ENCODE measurements around the gene TRAF4.

TRAF4 gene

GRCh38 chr17:28737316-28737715, 6.5 kb upstream of the TRAF4 start:
- no peak for ATAC-seq
- TF ChIP-seq BACH2 (CRISPR knock-in tag; IDR thresholded peaks at IDR 0.05; ENCODE audit: borderline replicate concordance) (no peak), CSDC2 (CRISPR knock-in tag; IDR thresholded peaks at IDR 0.05) (no peak), CSRNP3 (CRISPR knock-in tag; IDR thresholded peaks at IDR 0.05) (no peak), ZFP30 (CRISPR knock-in tag; IDR thresholded peaks at IDR 0.05) (no peak), GLIS3 (CRISPR knock-in tag; IDR thresholded peaks at IDR 0.05) (no peak), ZNF8 (CRISPR knock-in tag; IDR thresholded peaks at IDR 0.05) (no peak), ZNF565 (CRISPR knock-in tag; conservative IDR thresholded peaks at IDR 0.05; ENCODE audit: low read depth) (no peak), PPARA (CRISPR knock-in tag; IDR thresholded peaks at IDR 0.05; ENCODE audit: borderline replicate concordance) (no peak), ISL1 (CRISPR knock-in tag; IDR thresholded peaks at IDR 0.05) (no peak), RARB (CRISPR knock-in tag; IDR thresholded peaks at IDR 0.05) (no peak), TCF4 (CRISPR knock-in tag; IDR thresholded peaks at IDR 0.05; ENCODE audit: borderline replicate concordance) (no peak), SNAI2 (CRISPR knock-in tag; IDR thresholded peaks at IDR 0.05) (no peak), CREB5 (CRISPR knock-in tag; IDR thresholded peaks at IDR 0.05; ENCODE audit: low read depth) (no peak)
- TF ChIP-seq, protein P1, sequence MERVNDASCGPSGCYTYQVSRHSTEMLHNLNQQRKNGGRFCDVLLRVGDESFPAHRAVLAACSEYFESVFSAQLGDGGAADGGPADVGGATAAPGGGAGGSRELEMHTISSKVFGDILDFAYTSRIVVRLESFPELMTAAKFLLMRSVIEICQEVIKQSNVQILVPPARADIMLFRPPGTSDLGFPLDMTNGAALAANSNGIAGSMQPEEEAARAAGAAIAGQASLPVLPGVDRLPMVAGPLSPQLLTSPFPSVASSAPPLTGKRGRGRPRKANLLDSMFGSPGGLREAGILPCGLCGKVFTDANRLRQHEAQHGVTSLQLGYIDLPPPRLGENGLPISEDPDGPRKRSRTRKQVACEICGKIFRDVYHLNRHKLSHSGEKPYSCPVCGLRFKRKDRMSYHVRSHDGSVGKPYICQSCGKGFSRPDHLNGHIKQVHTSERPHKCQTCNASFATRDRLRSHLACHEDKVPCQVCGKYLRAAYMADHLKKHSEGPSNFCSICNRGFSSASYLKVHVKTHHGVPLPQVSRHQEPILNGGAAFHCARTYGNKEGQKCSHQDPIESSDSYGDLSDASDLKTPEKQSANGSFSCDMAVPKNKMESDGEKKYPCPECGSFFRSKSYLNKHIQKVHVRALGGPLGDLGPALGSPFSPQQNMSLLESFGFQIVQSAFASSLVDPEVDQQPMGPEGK (CRISPR knock-in tag; IDR thresholded peaks at IDR 0.05; ENCODE audit: borderline replicate concordance) = no peak
- TF ChIP-seq, protein P2, sequence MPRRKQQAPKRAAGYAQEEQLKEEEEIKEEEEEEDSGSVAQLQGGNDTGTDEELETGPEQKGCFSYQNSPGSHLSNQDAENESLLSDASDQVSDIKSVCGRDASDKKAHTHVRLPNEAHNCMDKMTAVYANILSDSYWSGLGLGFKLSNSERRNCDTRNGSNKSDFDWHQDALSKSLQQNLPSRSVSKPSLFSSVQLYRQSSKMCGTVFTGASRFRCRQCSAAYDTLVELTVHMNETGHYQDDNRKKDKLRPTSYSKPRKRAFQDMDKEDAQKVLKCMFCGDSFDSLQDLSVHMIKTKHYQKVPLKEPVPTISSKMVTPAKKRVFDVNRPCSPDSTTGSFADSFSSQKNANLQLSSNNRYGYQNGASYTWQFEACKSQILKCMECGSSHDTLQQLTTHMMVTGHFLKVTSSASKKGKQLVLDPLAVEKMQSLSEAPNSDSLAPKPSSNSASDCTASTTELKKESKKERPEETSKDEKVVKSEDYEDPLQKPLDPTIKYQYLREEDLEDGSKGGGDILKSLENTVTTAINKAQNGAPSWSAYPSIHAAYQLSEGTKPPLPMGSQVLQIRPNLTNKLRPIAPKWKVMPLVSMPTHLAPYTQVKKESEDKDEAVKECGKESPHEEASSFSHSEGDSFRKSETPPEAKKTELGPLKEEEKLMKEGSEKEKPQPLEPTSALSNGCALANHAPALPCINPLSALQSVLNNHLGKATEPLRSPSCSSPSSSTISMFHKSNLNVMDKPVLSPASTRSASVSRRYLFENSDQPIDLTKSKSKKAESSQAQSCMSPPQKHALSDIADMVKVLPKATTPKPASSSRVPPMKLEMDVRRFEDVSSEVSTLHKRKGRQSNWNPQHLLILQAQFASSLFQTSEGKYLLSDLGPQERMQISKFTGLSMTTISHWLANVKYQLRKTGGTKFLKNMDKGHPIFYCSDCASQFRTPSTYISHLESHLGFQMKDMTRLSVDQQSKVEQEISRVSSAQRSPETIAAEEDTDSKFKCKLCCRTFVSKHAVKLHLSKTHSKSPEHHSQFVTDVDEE (CRISPR knock-in tag; IDR thresholded peaks at IDR 0.05) = no peak

- no peak for ATAC-seq
- TF ChIP-seq ESRRG (CRISPR knock-in tag; IDR thresholded peaks at IDR 0.05) (no peak), CSRNP3 (CRISPR knock-in tag; IDR thresholded peaks at IDR 0.05) (no peak), RARB (CRISPR knock-in tag; IDR thresholded peaks at IDR 0.05) (no peak), ARNTL (CRISPR knock-in tag; IDR thresholded peaks at IDR 0.05; ENCODE audit: borderline replicate concordance, low read depth) (no peak), ZFP3 (CRISPR knock-in tag; IDR thresholded peaks at IDR 0.05) (no peak), PPARA (CRISPR knock-in tag; IDR thresholded peaks at IDR 0.05; ENCODE audit: borderline replicate concordance) (no peak), ZNF70 (CRISPR knock-in tag; IDR thresholded peaks at IDR 0.05) (no peak)
- TF ChIP-seq, protein P2 (CRISPR knock-in tag; IDR thresholded peaks at IDR 0.05) = no peak
- TF ChIP-seq, protein P1 (CRISPR knock-in tag; IDR thresholded peaks at IDR 0.05; ENCODE audit: borderline replicate concordance) = no peak
Observed at GRCh38 chr17:28737770-28738679, 5.8 kb upstream of the TRAF4 start.
